ENCODE results near the gene MYOD1.

GRCh38 chr11:17746096-17746495, 26.7 kb downstream of the MYOD1 start:
- TF ChIP-seq CTCF (IDR thresholded peaks at IDR 0.05; ENCODE audit: insufficient read depth, low read length): no peak
- TF ChIP-seq POLR2AphosphoS5 (IDR thresholded peaks at IDR 0.05; ENCODE audit: low read depth): no peak
- TF ChIP-seq REST (IDR thresholded peaks at IDR 0.05; ENCODE audit: insufficient replicate concordance, low read depth): no peak
